K562 (cell line): ENCODE measurements around the gene PGM5. TPM values are rescaled to one million over a fixed set of nuclear protein-coding genes. Genes with fewer than 3 reads are reported as not detected.
A peak's percentile ranks its signal among the peaks of the same experiment; 100 is the strongest.

ENCODE experiments used
- ATAC-seq: fragments of 200-7000 bp; cut with Tn5 transposase; 3 replicates; pipeline ENCODE4 v1.9.1; 2020; ENCODE audit warnings: moderate library complexity
- BruUV-seq: library from RNA; stranded (reverse); fragments of 400-500 nt; replicated peaks from 2 replicates; lab custom pipeline; 2021; lab: Mats Ljungman, UMichigan
- CTCF ChIA-PET: fragments of 300-600 bp; formaldehyde crosslinking; extraction: SDS; loops from one replicate; lab custom pipeline; 2021; ENCODE audit warnings: low intra/inter-chr PET ratio; lab: Yijun Ruan, JAX
- POLR2A ChIA-PET: fragments of 300-600, 350-650 bp; sonication (Branson Sonifier 250); formaldehyde crosslinking; extraction: SDS; loops from one replicate; lab custom pipeline; 2021; ENCODE audit warnings: antibody characterized with exemption, inconsistent platforms; lab: Yijun Ruan, JAX
- DNase-seq, 4 experiments: peaks; one replicate each; pipeline versions ENCODE4 v3.0.0 to v3.0.0-alpha.2; 2011 to 2018; ENCODE audit warnings: low spot score in 3 of 4, mixed read lengths in 3 of 4; ENCODE audit errors: extremely low read depth in 1 of 4
- FAIRE-seq: peaks from 2 replicates; lab custom pipeline; 2011; peaks lifted over from hg19 to GRCh38; lab: Jason Lieb, UNC
- H2AFZ ChIP-seq: 2 replicates; pipeline ENCODE4 v1.6.0; 2011; ENCODE audit warnings: low read depth, low read length, control low read depth, inconsistent platforms
- H3K27ac ChIP-seq: fragments of 200-600 bp; 3 replicates; pipeline ENCODE4 v1.8.0; 2011; ENCODE audit warnings: low read depth, mild to moderate bottlenecking, control low read depth, inconsistent platforms, low read length, moderate library complexity, mixed read lengths; ENCODE audit errors: extremely low read depth
- H3K27me3 ChIP-seq, 2 experiments: fragments of 300-600 bp in 1 of 2; 2 replicates in 1 of 2; 3 replicates in 1 of 2; pipeline versions ENCODE4 v1.6.0 to v1.8.0; 2011; ENCODE audit warnings: inconsistent platforms in 2 of 2, low read length in 2 of 2, mild to moderate bottlenecking in 1 of 2, mixed read lengths in 1 of 2, moderate library complexity in 1 of 2; ENCODE audit not compliant: control insufficient read depth in 2 of 2, insufficient read depth in 2 of 2
- H3K36me3 ChIP-seq: fragments of 300-600 bp; 3 replicates; pipeline ENCODE4 v1.8.0; 2011; ENCODE audit warnings: mild to moderate bottlenecking, low read length, inconsistent platforms; ENCODE audit not compliant: control insufficient read depth, insufficient read depth
- H3K4me1 ChIP-seq, 2 experiments: fragments of 200-600 bp in 1 of 2; replicated peaks in 1 of 2; 2 replicates in 1 of 2; 3 replicates in 1 of 2; pipeline versions ENCODE4 v1.5.1 to v1.8.0; 2011; ENCODE audit warnings: inconsistent platforms in 2 of 2, low read length in 2 of 2, mild to moderate bottlenecking in 1 of 2, mixed read lengths in 1 of 2, moderate library complexity in 1 of 2; ENCODE audit not compliant: control insufficient read depth in 2 of 2, insufficient read depth in 2 of 2
- H3K4me2 ChIP-seq: 2 replicates; pipeline ENCODE4 v1.6.1; 2011; ENCODE audit warnings: low read length, control low read depth, inconsistent platforms, mixed read lengths; ENCODE audit not compliant: insufficient read depth
- H3K4me3 ChIP-seq: fragments of 200-600 bp; sonication (generic), shearing (Covaris generic); 2 replicates; pipeline ENCODE4 v1.5.1; 2016; ENCODE audit warnings: control low read depth, inconsistent platforms
- H3K79me2 ChIP-seq: fragments of 200-600 bp; 3 replicates; pipeline ENCODE4 v1.8.0; 2011; ENCODE audit warnings: low read length, inconsistent platforms; ENCODE audit not compliant: control insufficient read depth, insufficient read depth
- H3K9ac ChIP-seq, 2 experiments: 2 replicates each; pipeline versions ENCODE4 v1.6.0 to v1.6.1; 2011; ENCODE audit warnings: low read depth in 2 of 2, low read length in 2 of 2, control low read depth in 1 of 2, inconsistent platforms in 1 of 2, mild to moderate bottlenecking in 1 of 2, mixed read lengths in 1 of 2; ENCODE audit not compliant: insufficient read depth in 1 of 2
- H3K9me1 ChIP-seq: one replicate; pipeline ENCODE4 v1.6.0; 2011; ENCODE audit warnings: inconsistent platforms, mild to moderate bottlenecking, low read length, moderate library complexity; ENCODE audit not compliant: control insufficient read depth, insufficient read depth
- H3K9me3 ChIP-seq: replicated peaks from 2 replicates; pipeline ENCODE4 v1.5.1; 2011; ENCODE audit warnings: low read depth, low read length, inconsistent platforms; ENCODE audit not compliant: control insufficient read depth, insufficient read depth
- H4K20me1 ChIP-seq: replicated peaks from 2 replicates; pipeline ENCODE4 v1.6.1; 2011; ENCODE audit warnings: low read length, inconsistent platforms, mixed read lengths; ENCODE audit not compliant: control insufficient read depth, insufficient read depth
- BCLAF1 ChIP-seq, 2 experiments: fragments of 450-650 bp in 1 of 2; IDR thresholded peaks; 2 replicates each; pipeline ENCODE4 v1.6.1; 2011 to 2017; ENCODE audit warnings: low read depth in 2 of 2, antibody characterized with exemption in 1 of 2, borderline replicate concordance in 1 of 2, low read length in 1 of 2, mild to moderate bottlenecking in 1 of 2, mixed read lengths in 1 of 2; ENCODE audit not compliant: control insufficient read depth in 1 of 2
- E2F5 ChIP-seq: sonication (generic); formaldehyde crosslinking; IDR thresholded peaks from 2 replicates; pipeline ENCODE4 v1.8.0; 2022; ENCODE audit warnings: mild to moderate bottlenecking, missing genetic modification reagents
- FOXJ3 ChIP-seq: sonication (generic); formaldehyde crosslinking; IDR thresholded peaks from 2 replicates; pipeline ENCODE4 v1.4.0; 2020; ENCODE audit warnings: mild to moderate bottlenecking, missing genetic modification reagents
- HBP1 ChIP-seq: fragments of 450-650 bp; formaldehyde crosslinking; IDR thresholded peaks from 2 replicates; pipeline ENCODE4 v1.4.0; 2022; ENCODE audit warnings: missing genetic modification characterization
- HNRNPLL ChIP-seq: fragments of 200-400 bp; formaldehyde crosslinking; IDR thresholded peaks from 2 replicates; pipeline ENCODE4 v1.6.1; 2017; ENCODE audit warnings: low read length, low read depth, mild to moderate bottlenecking; ENCODE audit not compliant: poor library complexity, severe bottlenecking
- PTBP1 ChIP-seq: fragments of 200-400 bp; formaldehyde crosslinking; IDR thresholded peaks from 2 replicates; pipeline ENCODE4 v1.6.1; 2017; ENCODE audit warnings: low read depth, low read length
- PURB ChIP-seq: sonication (generic); formaldehyde crosslinking; IDR thresholded peaks from 2 replicates; pipeline ENCODE4 v1.9.0; 2021; ENCODE audit warnings: low read depth, mild to moderate bottlenecking, missing genetic modification reagents
- RUNX1 ChIP-seq: sonication (generic); IDR thresholded peaks from 2 replicates; pipeline ENCODE4 v1.6.1; 2016; ENCODE audit warnings: antibody characterized with exemption, low read depth
- U2AF1 ChIP-seq: fragments of 200-400 bp; formaldehyde crosslinking; optimal IDR thresholded peaks from 2 replicates; pipeline ENCODE3; 2017; ENCODE audit warnings: mild to moderate bottlenecking, low read depth, low read length, moderate library complexity
- ZNF24 ChIP-seq: fragments of 450-650 bp; IDR thresholded peaks from 2 replicates; pipeline ENCODE4 v1.6.1; 2016
- ZNF398 ChIP-seq: fragments of 250-450 bp; sonication (Bioruptor Pico); IDR thresholded peaks from 2 replicates; pipeline ENCODE4 v1.8.0; 2021; ENCODE audit warnings: moderate library complexity, mild to moderate bottlenecking, inconsistent platforms
- ZNF586 ChIP-seq: fragments of 450-650 bp; formaldehyde crosslinking; conservative IDR thresholded peaks from 2 replicates; pipeline ENCODE4 v1.4.0; 2020; ENCODE audit warnings: mild to moderate bottlenecking, moderate library complexity
- WGBS: fragments of 100-300 bp; shearing (Covaris generic); methylation state at CpG from one replicate; pipeline ENCODE4 v1.1.6; 2016; ENCODE audit warnings: low coverage, mixed read lengths; ENCODE audit not compliant: insufficient coverage; ENCODE audit errors: missing lambda C conversion rate; 5-methylcytosine and 5-hydroxymethylcytosine counted together
- in situ Hi-C: fragments of 300-500 bp; cut with MboI; formaldehyde crosslinking; loops from 4 replicates; pipeline ENCODE4 v1.15.0; 2018; ENCODE audit warnings: inconsistent platforms, mixed read lengths
- intact Hi-C: fragments of 100-400 bp; cut with micrococcal nuclease; formaldehyde crosslinking; loops from 2 replicates; pipeline ENCODE4 v1.14.2; 2022
- polyA plus RNA-seq, 8 experiments: library from polyadenylated mRNA; depleted of rRNA in 4 of 8; stranded (reverse) in 5 of 8; unstranded in 3 of 8; fragments of >200 nt; fragmentation: Nextera tagmentation in 2 of 8; fragmentation: Illumina TruSeq in 1 of 8; extraction: Ambion mirVana in 2 of 8; extraction: Trizol in 1 of 8; gene quantifications; 2 replicates each; pipeline versions ENCODE4 v1.2.1 to v1.2.3, GENCODE V29; 2011 to 2014; ENCODE audit warnings: inconsistent platforms in 1 of 8, missing spikeins in 1 of 8
- total RNA-seq, 7 experiments: library from RNA; depleted of rRNA in 6 of 7; stranded (reverse); fragments of >200 nt in 6 of 7; fragmentation: Illumina TruSeq in 2 of 7; extraction: Trizol in 2 of 7; gene quantifications; 2 replicates each; pipeline versions ENCODE4 v1.2.1 to v1.2.3, GENCODE V29; 2011 to 2021; ENCODE audit warnings: low replicate concordance in 1 of 7

Gene PGM5
- total and polyA plus RNA-seq, 9 of the 15 experiments (the other 6 are each of a cell fraction or from before 2014, with no cell fraction given) = 0.03 to 0.24 (median 0.15) TPM; not detected in 1

GRCh38 chr9:68416936-68417564, 60.6 kb downstream of the PGM5 start:
- H4K20me1 ChIP-seq = no peaks in the 10 kb centered on the region
- H3K79me2 ChIP-seq = no peaks in the 10 kb centered on the region
- 0% methylated on average over 8 of the region's 8 CpGs for WGBS
- no peaks in the 10 kb centered on the region for H3K36me3 ChIP-seq
- H3K9me1 ChIP-seq = no peaks in the 10 kb centered on the region
- no peak overlapping the region for H3K4me3 ChIP-seq
- no peak overlapping the region for H3K9ac ChIP-seq
- DNase-seq (peak; percentile 6 to 32 (median 16)), ATAC-seq (peak; percentile 75), FAIRE-seq (peak; percentile 68)
- ChIA-PET POLR2A (no interaction called here), CTCF (no interaction called here)
- H3K27me3 ChIP-seq = peaks cover 0 to 5% of the 10 kb centered on the region in 2 experiments; a peak in 2 of 5 replicates
- BruUV-seq = no TSS peak
- no peak overlapping the region for H3K4me2 ChIP-seq
- H3K4me1 ChIP-seq = no peaks in the 10 kb centered on the region
- in situ Hi-C loops (no loop called here), intact Hi-C loops (loop anchor here (10.0 kb wide), 1 partner anchor 48 kb away; no protein-coding TSS in a partner anchor)
- H2AFZ ChIP-seq = no peak overlapping the region
- no peak overlapping the region for H3K27ac ChIP-seq
- no peaks in the 10 kb centered on the region for H3K9me3 ChIP-seq
- TF ChIP-seq ZNF24 = no peak
- no peak for TF ChIP-seq PURB
- no peak for TF ChIP-seq HBP1
- TF ChIP-seq ZNF398 (CRISPR knock-in tag) = no peak
- no peak for TF ChIP-seq RUNX1
- no peak for TF ChIP-seq FOXJ3 (CRISPR knock-in tag)
- TF ChIP-seq E2F5 (CRISPR knock-in tag) = no peak
- no peak for TF ChIP-seq PTBP1
- no peak for TF ChIP-seq BCLAF1 (IDR thresholded peaks at IDR 0.05; ENCODE audit: borderline replicate concordance in 1 of 2, control insufficient read depth in 1 of 2, low read depth in 2 of 2, low read length in 1 of 2)
- TF ChIP-seq ZNF586 (CRISPR knock-in tag) = no peak
- TF ChIP-seq HNRNPLL = no peak
- TF ChIP-seq U2AF1 = no peak
